Spleen (tissue), 11 donors: Measurements from ENCODE around the gene CEBPB. TPM values are rescaled to one million over a fixed set of nuclear protein-coding genes. Genes with fewer than 3 reads are reported as not detected.
A peak's percentile ranks its signal among the peaks of the same experiment; 100 is the strongest.
"Not testable (repeated sequence)": the region's sequence is repeated elsewhere in the genome, so short reads cannot be mapped to it uniquely, and the experiment has no call there.

ENCODE experiments used
- DNase-seq: peaks from one replicate; pipeline ENCODE4 v3.0.0-alpha.2; 2020
- H3K27ac ChIP-seq, 8 donors: fragments of 200-600 bp; sonication (generic) in 7 of 8; 1 replicate in 4 of 8; 2 replicates in 4 of 8; pipeline versions ENCODE4 v1.5.0 to v1.8.0; 2016 to 2021; ENCODE audit warnings: inconsistent platforms in 4 of 8, mild to moderate bottlenecking in 4 of 8, moderate library complexity in 1 of 8
- H3K27me3 ChIP-seq, 7 donors: fragments of 200-600 bp; sonication (generic) in 6 of 7; replicated peaks in 1 of 7; 1 replicate in 4 of 7; 2 replicates in 3 of 7; pipeline versions ENCODE4 v1.5.0 to v1.8.0; 2016 to 2021; ENCODE audit warnings: inconsistent platforms in 3 of 7, mild to moderate bottlenecking in 1 of 7
- H3K36me3 ChIP-seq, 6 donors: fragments of 200-600 bp; sonication (generic) in 5 of 6; 1 replicate in 4 of 6; 2 replicates in 2 of 6; pipeline versions ENCODE4 v1.5.0 to v1.8.0; 2016 to 2021; ENCODE audit warnings: inconsistent platforms in 2 of 6
- H3K4me1 ChIP-seq, 6 donors: fragments of 200-600 bp; sonication (generic) in 5 of 6; 1 replicate in 3 of 6; 2 replicates in 3 of 6; pipeline versions ENCODE4 v1.5.0 to v1.8.0; 2016 to 2021; ENCODE audit warnings: inconsistent platforms in 3 of 6
- H3K4me3 ChIP-seq, 8 donors: fragments of 200-600 bp; sonication (generic) in 7 of 8; 1 replicate in 4 of 8; 2 replicates in 4 of 8; pipeline versions ENCODE4 v1.5.0 to v1.8.0; 2016 to 2021; ENCODE audit warnings: inconsistent platforms in 4 of 8, mild to moderate bottlenecking in 4 of 8, moderate library complexity in 2 of 8
- H3K9me3 ChIP-seq, 8 donors: fragments of 200-600 bp; sonication (generic) in 7 of 8; 1 replicate in 4 of 8; 2 replicates in 4 of 8; pipeline versions ENCODE4 v1.5.0 to v1.8.0; 2016 to 2021; ENCODE audit warnings: inconsistent platforms in 4 of 8
- CTCF ChIP-seq, 11 experiments: fragments of 200-600 bp in 7 of 11; fragments of 450-650 bp in 4 of 11; sonication (generic) in 4 of 11; IDR thresholded peaks in 8 of 11; conservative IDR thresholded peaks in 3 of 11; 1 replicate in 7 of 11; 2 replicates in 4 of 11; pipeline versions ENCODE4 v1.4.0 to v1.8.0; 2016 to 2021; ENCODE audit warnings: antibody characterized with exemption in 11 of 11, inconsistent platforms in 4 of 11, mild to moderate bottlenecking in 1 of 11
- POLR2A ChIP-seq, 3 donors: fragments of 450-650 bp; IDR thresholded peaks; one replicate each; pipeline ENCODE4 v1.5.1; 2017; ENCODE audit warnings: antibody characterized with exemption in 3 of 3, mild to moderate bottlenecking in 1 of 3
- POLR2AphosphoS5 ChIP-seq, 3 donors: sonication (generic); formaldehyde crosslinking; IDR thresholded peaks; one replicate each; pipeline ENCODE4 v1.5.1; 2017; ENCODE audit warnings: antibody characterized with exemption in 3 of 3
- WGBS, 5 donors: extraction: QIAGEN DNeasy Blood & Tissue Kit in 3 of 5; methylation state at CpG; one replicate each; pipeline versions ENCODE4 v1.1.5 to v1.1.7; 2013 to 2018; 5-methylcytosine and 5-hydroxymethylcytosine counted together
- intact Hi-C: fragments of 100-400 bp; cut with DNase I; formaldehyde crosslinking; loops from one replicate; pipeline ENCODE4 v1.15.0; 2023; ENCODE audit warnings: low total_unique reads
- polyA plus RNA-seq, 3 donors: library from polyadenylated mRNA; stranded (reverse); fragments of 200-250 nt; gene quantifications; one replicate each; pipeline ENCODE4 v1.2.1, GENCODE V29; 2013
- total RNA-seq, 7 donors: library from RNA; depleted of rRNA in 3 of 7; stranded (reverse); fragments of >200 nt in 3 of 7; fragmentation: NEBNext Ultra II Directional in 4 of 7; extraction: Animal tissue kit (Norgen Biotek cat#: 25700) in 4 of 7; gene quantifications; one replicate each; pipeline versions ENCODE4 v1.1.0 to v1.2.1, GENCODE V29; 2016 to 2021
- donor health status: healthy with polysubstance abuse.
- donor health status: DM: no; HTN: no; CAD: no; lungs with moderate emphysema.
- donor health status: DM: no; HTN: no; CAD: no.
- donor health status: Bipolar disorder and iron deficiency.
- donor health status: healthy.
- donor health status: DM: no; HTN: no; CAD: no.
- donor health status: DM: yes; HTN: yes; CAD: no.

Gene CEBPB
- total and polyA plus RNA-seq, 10 donors: 24.2 to 273 (median 105) TPM

GRCh38 chr20:50153153-50153499 is 37.5 kb upstream of the CEBPB start:
- no peak for TF ChIP-seq POLR2AphosphoS5 (IDR thresholded peaks at IDR 0.05)
- no peak for TF ChIP-seq CTCF (IDR thresholded peaks at IDR 0.05 in 8 of 11, conservative IDR thresholded peaks at IDR 0.05 in 3 of 11)
- TF ChIP-seq POLR2A (IDR thresholded peaks at IDR 0.05): no peak
- intact Hi-C loops: no loop called here
- Histone ChIP-seq H3K4me1 (peaks cover 19 to 61% (median 56%) of the 10 kb centered on the region in 6 donors), H3K27ac (peak overlapping the region; percentile 79 to 95 (median 92)), H3K36me3 (peaks cover 0 to 32% (median 2%) of the 10 kb centered on the region in 6 donors), H3K9me3 (no peaks in the 10 kb centered on the region), H3K4me3 (peak overlapping the region; percentile 81 to 98 (median 90)), H3K27me3 (no peaks in the 10 kb centered on the region)
- 0 to 1% (median 0%) methylated on average over 10 to 18 of the region's 18 CpGs for WGBS, 5 donors
- DNase-seq: no peak

GRCh38 chr20:50153500-50154377 is 36.9 kb upstream of the CEBPB start, which contains the start of gene PEDS1:
TSS of gene PEDS1 (minus strand) at chr20:50153723. CDS start at chr20:50153637, 86 bp downstream.
- Histone ChIP-seq H3K36me3 (peaks cover 0 to 26% (median 2%) of the 10 kb centered on the region in 6 donors), H3K4me3 (peak within 1 kb of the TSS; percentile 81 to 98 (median 90)), H3K9me3 (no peaks in the 10 kb centered on the region), H3K4me1 (peaks cover 19 to 55% (median 50%) of the 10 kb centered on the region in 6 donors), H3K27ac (peak within 1 kb of the TSS; percentile 81 to 95 (median 92)), H3K27me3 (no peaks in the 10 kb centered on the region)
- peak; percentile 97 for DNase-seq
- whole genome bisulfite sequencing, 5 donors: 2 to 7% (median 3%) methylated on average over 40 to 99 of the region's 99 CpGs
- TF ChIP-seq POLR2A (IDR thresholded peaks at IDR 0.05) (peak in 2 of 3 donors; percentile 17 to 68), POLR2AphosphoS5 (IDR thresholded peaks at IDR 0.05) (peak; percentile 91 to 94 (median 93)), CTCF (IDR thresholded peaks at IDR 0.05 in 8 of 11, conservative IDR thresholded peaks at IDR 0.05 in 3 of 11) (no peak)
- intact Hi-C loops: no loop called here

GRCh38 chr20:50161494-50161893 is 29.1 kb upstream of the CEBPB start:
- intact Hi-C loops, H3K27ac ChIP-seq, H3K36me3 ChIP-seq, H3K27me3 ChIP-seq, DNase-seq, H3K4me3 ChIP-seq, H3K9me3 ChIP-seq: not testable (repeated sequence)
- peaks cover 0 to 15% (median 11%) of the 10 kb centered on the region in 6 donors for H3K4me1 ChIP-seq
- 78 to 93% (median 85%) methylated on average over 7 of the region's 7 CpGs for WGBS, 5 donors

GRCh38 chr20:50163570-50164317 is 26.9 kb upstream of the CEBPB start:
- TF ChIP-seq POLR2A (IDR thresholded peaks at IDR 0.05): no peak
- TF ChIP-seq POLR2AphosphoS5 (IDR thresholded peaks at IDR 0.05): no peak
- TF ChIP-seq CTCF (IDR thresholded peaks at IDR 0.05 in 8 of 11, conservative IDR thresholded peaks at IDR 0.05 in 3 of 11): no peak
- Histone ChIP-seq H3K27me3 (no peaks in the 10 kb centered on the region), H3K4me1 (peaks cover 0 to 23% (median 14%) of the 10 kb centered on the region in 6 donors), H3K9me3 (no peaks in the 10 kb centered on the region), H3K27ac (no peak overlapping the region), H3K4me3 (no peak overlapping the region), H3K36me3 (no peaks in the 10 kb centered on the region)
- WGBS, 5 donors: 74 to 84% (median 76%) methylated on average over 9 of the region's 9 CpGs
- intact Hi-C loops: no loop called here
- no peak for DNase-seq
